DOHH2 (cell line): ENCODE results near the gene ZNF248.

Experiments used
- H3F3A ChIP-seq: fragments of 200-600 bp; sonication (generic), shearing (Covaris generic); 2 replicates; pipeline ENCODE4 v1.6.0; 2016; ENCODE audit warnings: antibody characterized with exemption, mild to moderate bottlenecking; ENCODE audit not compliant: control insufficient read depth, insufficient read depth
- H3K27ac ChIP-seq: fragments of 200-600 bp; sonication (generic); 2 replicates; pipeline ENCODE4 v1.5.1; 2014; ENCODE audit warnings: low read depth, mild to moderate bottlenecking, low read length, moderate library complexity
- H3K27me3 ChIP-seq: fragments of 200-600 bp; sonication (generic); 2 replicates; pipeline ENCODE4 v1.6.1; 2014; ENCODE audit warnings: mild to moderate bottlenecking, low read length, mixed read lengths; ENCODE audit not compliant: control insufficient read depth
- H3K36me3 ChIP-seq: fragments of 200-600 bp; sonication (generic); 2 replicates; pipeline ENCODE4 v1.6.1; 2014; ENCODE audit warnings: mild to moderate bottlenecking, low read length, moderate library complexity, mixed read lengths; ENCODE audit not compliant: control insufficient read depth
- H3K4me1 ChIP-seq: fragments of 200-600 bp; sonication (generic); 2 replicates; pipeline ENCODE4 v1.6.1; 2014; ENCODE audit warnings: mild to moderate bottlenecking, low read length, mixed read lengths; ENCODE audit not compliant: control insufficient read depth
- H3K4me2 ChIP-seq: fragments of 200-600 bp; sonication (generic); 2 replicates; pipeline ENCODE4 v1.6.0; 2014; ENCODE audit warnings: mild to moderate bottlenecking, low read length, moderate library complexity
- H3K4me3 ChIP-seq: fragments of 200-600 bp; sonication (generic); 2 replicates; pipeline ENCODE4 v1.5.1; 2014; ENCODE audit warnings: mild to moderate bottlenecking, low read length, mixed read lengths
- H3K79me2 ChIP-seq: fragments of 200-600 bp; sonication (generic); 2 replicates; pipeline ENCODE4 v1.6.1; 2014; ENCODE audit warnings: mild to moderate bottlenecking, low read length, mixed read lengths; ENCODE audit not compliant: control insufficient read depth
- H3K9me2 ChIP-seq: fragments of 200-600 bp; sonication (generic); replicated peaks from 2 replicates; pipeline ENCODE4 v1.6.1; 2014; ENCODE audit warnings: mild to moderate bottlenecking, low read length, mixed read lengths; ENCODE audit not compliant: control insufficient read depth
- H3K9me3 ChIP-seq: fragments of 200-600 bp; sonication (generic); 2 replicates; pipeline ENCODE4 v1.6.1; 2014; ENCODE audit warnings: antibody characterized with exemption, low read length, mixed read lengths; ENCODE audit not compliant: control insufficient read depth, insufficient read depth
- H4K20me1 ChIP-seq: fragments of 200-600 bp; sonication (generic); 2 replicates; pipeline ENCODE4 v1.6.0; 2014; ENCODE audit warnings: low read depth, mild to moderate bottlenecking, antibody characterized with exemption, low read length, moderate library complexity; ENCODE audit not compliant: control insufficient read depth, insufficient read depth
- EZH2phosphoT487 ChIP-seq: fragments of 200-600 bp; sonication (generic); IDR thresholded peaks from 2 replicates; pipeline ENCODE4 v1.6.1; 2017; ENCODE audit warnings: borderline replicate concordance, mild to moderate bottlenecking, antibody characterized with exemption, low read length, moderate library complexity, mixed read lengths
- TF ChIP-seq, protein P1 (sequence below): fragments of 200-600 bp; sonication (generic); IDR thresholded peaks from one replicate; pipeline ENCODE4 v1.5.1; 2014; ENCODE audit warnings: antibody characterized with exemption, mild to moderate bottlenecking, low read depth, low read length; ENCODE audit not compliant: poor library complexity, severe bottlenecking

The ZNF248 gene

DNA sequence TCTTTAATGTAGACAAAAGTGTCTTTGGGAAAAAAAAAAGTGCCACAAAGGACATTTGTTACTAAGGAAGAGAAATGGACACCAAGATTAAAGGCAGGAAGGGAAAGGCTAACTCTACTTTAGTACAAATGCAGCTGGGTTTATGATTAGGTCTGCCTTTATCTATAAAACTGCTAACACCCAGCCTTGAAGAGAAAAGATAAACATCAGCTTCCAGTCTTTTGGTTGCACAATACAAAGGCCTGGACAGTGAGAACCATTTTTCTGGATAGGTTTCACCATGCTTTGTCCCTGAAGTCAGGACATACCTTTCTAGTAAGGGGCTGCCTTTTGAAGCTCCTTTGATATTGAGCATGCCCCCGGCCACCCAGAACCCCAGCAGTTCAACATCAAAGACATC is 45.1 kb downstream of the ZNF248 start:
- Histone ChIP-seq H3K9me3 (peaks cover 2% of the 10 kb centered on the region), H3K27ac (no peak overlapping the region)

DNA sequence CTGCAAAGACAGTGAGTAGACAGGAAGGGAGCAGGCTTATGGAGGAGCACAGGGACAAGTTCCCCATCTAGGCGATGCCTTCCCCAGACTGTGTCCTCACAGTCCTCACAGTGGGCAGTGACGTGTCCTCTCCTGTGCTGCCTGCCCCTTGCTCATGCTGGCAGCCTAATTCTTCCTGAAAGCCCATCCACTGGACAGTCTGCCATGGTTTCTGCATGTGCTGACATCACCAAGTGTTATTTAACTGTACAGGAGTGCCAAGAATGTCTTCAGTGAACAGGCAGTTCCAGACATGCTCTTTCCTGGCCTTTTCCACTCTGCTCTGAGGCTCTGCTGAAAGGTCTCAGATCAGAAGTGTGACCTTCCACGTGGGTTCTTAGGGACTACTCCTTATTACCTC is 54.1 kb downstream of the ZNF248 start:
- Histone ChIP-seq H3K4me2 (no peak overlapping the region), H3K9me3 (no peaks in the 10 kb centered on the region), H3K4me1 (no peaks in the 10 kb centered on the region), H3K27me3 (no peaks in the 10 kb centered on the region), H3F3A (no peaks in the 10 kb centered on the region), H4K20me1 (no peaks in the 10 kb centered on the region), H3K79me2 (no peaks in the 10 kb centered on the region), H3K4me3 (no peak overlapping the region), H3K9me2 (no peaks in the 10 kb centered on the region), H3K36me3 (no peaks in the 10 kb centered on the region), H3K27ac (no peak overlapping the region)
- no peak for TF ChIP-seq EZH2phosphoT487
- TF ChIP-seq, protein P1, sequence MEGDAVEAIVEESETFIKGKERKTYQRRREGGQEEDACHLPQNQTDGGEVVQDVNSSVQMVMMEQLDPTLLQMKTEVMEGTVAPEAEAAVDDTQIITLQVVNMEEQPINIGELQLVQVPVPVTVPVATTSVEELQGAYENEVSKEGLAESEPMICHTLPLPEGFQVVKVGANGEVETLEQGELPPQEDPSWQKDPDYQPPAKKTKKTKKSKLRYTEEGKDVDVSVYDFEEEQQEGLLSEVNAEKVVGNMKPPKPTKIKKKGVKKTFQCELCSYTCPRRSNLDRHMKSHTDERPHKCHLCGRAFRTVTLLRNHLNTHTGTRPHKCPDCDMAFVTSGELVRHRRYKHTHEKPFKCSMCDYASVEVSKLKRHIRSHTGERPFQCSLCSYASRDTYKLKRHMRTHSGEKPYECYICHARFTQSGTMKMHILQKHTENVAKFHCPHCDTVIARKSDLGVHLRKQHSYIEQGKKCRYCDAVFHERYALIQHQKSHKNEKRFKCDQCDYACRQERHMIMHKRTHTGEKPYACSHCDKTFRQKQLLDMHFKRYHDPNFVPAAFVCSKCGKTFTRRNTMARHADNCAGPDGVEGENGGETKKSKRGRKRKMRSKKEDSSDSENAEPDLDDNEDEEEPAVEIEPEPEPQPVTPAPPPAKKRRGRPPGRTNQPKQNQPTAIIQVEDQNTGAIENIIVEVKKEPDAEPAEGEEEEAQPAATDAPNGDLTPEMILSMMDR, result no peak

More for the DNA sequence above, 45.1 kb downstream of the ZNF248 start:
- no peak overlapping the region for H3K4me3 ChIP-seq
- H4K20me1 ChIP-seq, result no peaks in the 10 kb centered on the region
- no peaks in the 10 kb centered on the region for H3K4me1 ChIP-seq
- H3K36me3 ChIP-seq, result no peaks in the 10 kb centered on the region
- TF ChIP-seq, protein P1, result no peak
- no peak for TF ChIP-seq EZH2phosphoT487
- H3K9me2 ChIP-seq, result no peaks in the 10 kb centered on the region
- no peaks in the 10 kb centered on the region for H3K27me3 ChIP-seq
- H3K4me2 ChIP-seq, result no peak overlapping the region
- H3F3A ChIP-seq, result no peaks in the 10 kb centered on the region
- no peaks in the 10 kb centered on the region for H3K79me2 ChIP-seq

DNA sequence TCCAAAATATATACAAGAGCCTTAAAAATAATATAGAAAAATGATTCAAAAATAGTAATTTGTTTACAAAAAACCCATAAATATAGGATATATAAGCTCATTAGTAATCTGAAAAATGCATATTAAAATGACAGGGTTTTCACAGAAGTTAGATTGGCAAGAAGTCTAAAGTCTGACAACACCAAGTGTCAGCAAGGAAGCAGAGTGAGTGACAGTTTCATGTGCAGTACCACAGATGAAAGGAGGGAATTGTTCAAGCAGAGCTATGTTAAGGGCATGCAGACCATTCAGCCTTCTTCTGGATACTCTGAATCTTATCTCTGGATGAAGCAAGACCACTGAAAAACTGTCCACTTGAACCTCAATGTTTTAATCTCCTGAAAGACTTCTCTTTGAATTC is 55.9 kb downstream of the ZNF248 start:
- Histone ChIP-seq H3K4me2 (no peak overlapping the region), H3K79me2 (no peaks in the 10 kb centered on the region), H3K9me2 (no peaks in the 10 kb centered on the region), H4K20me1 (no peaks in the 10 kb centered on the region), H3K27me3 (no peaks in the 10 kb centered on the region), H3F3A (no peaks in the 10 kb centered on the region), H3K27ac (no peak overlapping the region), H3K36me3 (no peaks in the 10 kb centered on the region), H3K4me3 (no peak overlapping the region), H3K4me1 (no peaks in the 10 kb centered on the region), H3K9me3 (no peaks in the 10 kb centered on the region)
- TF ChIP-seq, protein P1, result no peak
- TF ChIP-seq EZH2phosphoT487, result no peak
